Measurements from ENCODE around the gene FAM180B.

- no peak for TF ChIP-seq GATA2 (IDR thresholded peaks at IDR 0.05; ENCODE audit: low read depth, low read length)
- no peak for TF ChIP-seq GATA3 (IDR thresholded peaks at IDR 0.05; ENCODE audit: low read depth, low read length)
These were observed 35.4 kb upstream of the FAM180B start for GRCh38 chr11:47551086-47551485.
